ENCODE data around the gene GNAL.
"Not testable (repeated sequence)": the region's sequence is repeated elsewhere in the genome, so short reads cannot be mapped to it uniquely, and the experiment has no call there.

The GNAL gene

GRCh38 chr18:11688972-11689668 is at the start of gene GNAL:
GNAL (plus strand) TSS chr18:11689264; CDS start chr18:11689564, 300 bp downstream.
- Histone ChIP-seq H3K9me2 (replicated peaks; ENCODE audit: control insufficient read depth, low read length) (no peaks in the 10 kb centered on the region), H3K27ac (ENCODE audit: low read depth, low read length) (peak within 1 kb of the TSS; percentile 63), H3K9me3 (ENCODE audit: control insufficient read depth, insufficient read depth, low read length) (no peaks in the 10 kb centered on the region), H3K4me2 (ENCODE audit: low read length) (peak within 1 kb of the TSS; percentile 73), H3K4me1 (ENCODE audit: control insufficient read depth, low read length) (peaks cover 34% of the 10 kb centered on the region), H3F3A (ENCODE audit: control insufficient read depth, insufficient read depth) (peaks cover 3% of the 10 kb centered on the region; the same call in 1 of the 2 replicates), H3K4me3 (ENCODE audit: low read length) (peak within 1 kb of the TSS; percentile 82), H3K79me2 (ENCODE audit: control insufficient read depth, low read length) (peaks cover 30% of the 10 kb centered on the region), H3K36me3 (ENCODE audit: control insufficient read depth, low read length) (no peaks in the 10 kb centered on the region), H4K20me1 (ENCODE audit: control insufficient read depth, insufficient read depth, low read depth, low read length) (no peaks in the 10 kb centered on the region), H3K27me3 (ENCODE audit: control insufficient read depth, low read length) (no peaks in the 10 kb centered on the region)
- TF ChIP-seq EZH2phosphoT487 (IDR thresholded peaks at IDR 0.05; ENCODE audit: borderline replicate concordance, low read length) = no peak
- no peak for TF ChIP-seq CTCF (IDR thresholded peaks at IDR 0.05; ENCODE audit: low read depth, low read length, poor library complexity, severe bottlenecking)

GRCh38 chr18:11647310-11647709 is 41.8 kb upstream of the GNAL start:
- H3K9me2 ChIP-seq (replicated peaks; ENCODE audit: control insufficient read depth, low read length); H4K20me1 ChIP-seq (ENCODE audit: control insufficient read depth, insufficient read depth, low read depth, low read length); H3K4me1 ChIP-seq (ENCODE audit: control insufficient read depth, low read length); H3K36me3 ChIP-seq (ENCODE audit: control insufficient read depth, low read length); H3K4me3 ChIP-seq (ENCODE audit: low read length); H3K79me2 ChIP-seq (ENCODE audit: control insufficient read depth, low read length); H3K27ac ChIP-seq (ENCODE audit: low read depth, low read length); H3K9me3 ChIP-seq (ENCODE audit: control insufficient read depth, insufficient read depth, low read length); H3K4me2 ChIP-seq (ENCODE audit: low read length); H3F3A ChIP-seq (ENCODE audit: control insufficient read depth, insufficient read depth): not testable (repeated sequence)
- H3K27me3 ChIP-seq (ENCODE audit: control insufficient read depth, low read length) = peaks cover 24% of the 10 kb centered on the region; the same call in 1 of the 2 replicates

GRCh38 chr18:11647804-11648203 is 41.3 kb upstream of the GNAL start:
- H3K27ac ChIP-seq (ENCODE audit: low read depth, low read length); H3K36me3 ChIP-seq (ENCODE audit: control insufficient read depth, low read length); H3K4me2 ChIP-seq (ENCODE audit: low read length); H4K20me1 ChIP-seq (ENCODE audit: control insufficient read depth, insufficient read depth, low read depth, low read length); H3K9me2 ChIP-seq (replicated peaks; ENCODE audit: control insufficient read depth, low read length); H3K79me2 ChIP-seq (ENCODE audit: control insufficient read depth, low read length); H3K9me3 ChIP-seq (ENCODE audit: control insufficient read depth, insufficient read depth, low read length); H3F3A ChIP-seq (ENCODE audit: control insufficient read depth, insufficient read depth); H3K4me1 ChIP-seq (ENCODE audit: control insufficient read depth, low read length); H3K4me3 ChIP-seq (ENCODE audit: low read length): not testable (repeated sequence)
- H3K27me3 ChIP-seq (ENCODE audit: control insufficient read depth, low read length) = peaks cover 24% of the 10 kb centered on the region; the same call in 1 of the 2 replicates

GRCh38 chr18:11649839-11650238 is 39.2 kb upstream of the GNAL start:
- Histone ChIP-seq H3K4me3 (ENCODE audit: low read length) (no peak overlapping the region), H3K27ac (ENCODE audit: low read depth, low read length) (no peak overlapping the region), H3K79me2 (ENCODE audit: control insufficient read depth, low read length) (no peaks in the 10 kb centered on the region), H3K4me2 (ENCODE audit: low read length) (no peak overlapping the region), H3K27me3 (ENCODE audit: control insufficient read depth, low read length) (peaks cover 40% of the 10 kb centered on the region), H4K20me1 (ENCODE audit: control insufficient read depth, insufficient read depth, low read depth, low read length) (no peaks in the 10 kb centered on the region), H3K4me1 (ENCODE audit: control insufficient read depth, low read length) (no peaks in the 10 kb centered on the region), H3K9me2 (replicated peaks; ENCODE audit: control insufficient read depth, low read length) (no peaks in the 10 kb centered on the region), H3F3A (ENCODE audit: control insufficient read depth, insufficient read depth) (no peaks in the 10 kb centered on the region), H3K9me3 (ENCODE audit: control insufficient read depth, insufficient read depth, low read length) (no peaks in the 10 kb centered on the region), H3K36me3 (ENCODE audit: control insufficient read depth, low read length) (no peaks in the 10 kb centered on the region)
- TF ChIP-seq CTCF (IDR thresholded peaks at IDR 0.05; ENCODE audit: low read depth, low read length, poor library complexity, severe bottlenecking) (no peak), EZH2phosphoT487 (IDR thresholded peaks at IDR 0.05; ENCODE audit: borderline replicate concordance, low read length) (no peak)

Data from DOHH2 (cell line).